AG20443 (cell line): ENCODE results near the gene PARP16.

Experiments
- DNase-seq: peaks from one replicate; pipeline ENCODE4 v3.0.0; 2012; ENCODE audit warnings: low spot score, mixed read lengths

PARP16 gene

DNA sequence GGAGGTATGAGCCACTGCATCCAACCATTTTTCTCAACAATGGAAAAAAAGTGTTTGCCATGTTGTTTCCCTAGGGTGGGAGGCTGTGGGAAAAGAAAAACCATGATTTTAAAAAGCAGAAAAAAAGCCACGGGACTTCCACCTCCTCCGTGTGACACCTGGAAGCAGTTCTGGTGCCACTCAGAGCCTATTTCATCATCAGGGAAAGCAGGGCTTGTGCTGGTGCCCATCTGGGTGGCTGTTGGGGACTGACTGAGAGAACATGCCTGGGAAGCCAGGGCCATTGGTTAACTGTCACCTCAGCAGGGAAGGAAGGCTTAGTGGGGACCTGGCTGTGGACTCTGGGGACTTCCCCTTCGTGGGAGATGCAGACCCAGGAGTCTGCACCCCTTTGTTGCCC lies 25.1 kb upstream of the PARP16 start:
- DNase-seq: no peak

DNA sequence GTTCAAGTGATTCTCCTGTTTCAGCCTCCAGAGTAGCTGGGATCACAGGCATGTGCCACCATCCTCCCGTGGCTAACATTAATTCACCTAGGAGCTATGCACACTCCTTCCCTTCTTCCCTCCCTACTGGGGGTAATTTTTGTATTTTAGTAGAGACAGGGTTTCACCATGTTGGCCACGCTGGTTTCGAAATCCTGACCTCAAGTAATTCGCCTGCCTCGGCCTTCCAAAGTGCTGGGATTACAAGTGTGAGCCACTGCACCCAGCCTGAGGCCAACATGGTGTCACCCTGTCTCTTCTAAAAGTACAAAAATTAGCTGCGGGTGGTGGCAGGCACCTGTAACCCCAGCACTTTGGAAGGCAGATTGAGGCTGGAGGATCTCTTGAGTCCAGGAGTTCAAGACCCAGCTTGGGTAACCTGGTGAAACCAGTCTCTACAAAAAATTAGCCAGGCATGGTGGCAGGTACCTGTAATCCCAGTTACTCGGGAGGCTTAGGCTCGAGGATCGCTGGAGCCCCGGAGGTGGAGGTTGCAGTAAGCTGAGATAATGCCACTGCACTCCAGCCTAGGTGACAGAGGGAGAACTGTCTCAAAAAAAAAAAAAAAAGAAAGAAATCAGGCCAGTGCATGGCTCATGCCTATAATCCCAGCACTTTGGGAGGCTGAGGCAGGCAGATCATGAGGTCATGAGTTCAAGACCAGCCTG lies 23.9 kb upstream of the PARP16 start:
- no peak for DNase-seq

DNA sequence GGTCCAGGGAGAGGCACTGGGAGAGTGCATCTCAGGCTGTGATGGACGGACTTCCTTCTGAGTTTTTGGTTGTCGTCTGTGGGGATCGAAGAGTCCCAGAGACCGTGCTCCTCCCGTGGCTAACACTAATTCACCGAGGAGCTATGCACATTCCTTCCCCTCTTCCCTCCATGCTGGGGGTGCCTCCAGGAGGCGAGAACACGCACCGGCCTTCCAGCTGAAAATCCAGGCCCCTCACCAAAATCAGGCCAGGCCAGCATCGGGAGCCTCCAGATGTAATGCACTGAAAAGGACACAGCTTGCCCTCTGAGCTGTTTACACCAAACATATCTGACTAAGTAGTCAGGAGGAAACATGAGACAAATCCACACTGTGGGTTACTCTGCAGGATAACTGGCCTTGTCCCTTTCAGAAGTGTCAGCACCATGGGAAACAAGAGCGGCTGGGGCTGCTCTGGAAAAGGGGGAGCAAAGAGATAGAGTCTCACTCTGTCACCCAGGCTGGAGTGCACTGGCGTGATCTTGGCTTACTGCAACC lies 23.3 kb upstream of the PARP16 start:
- no peak for DNase-seq

DNA sequence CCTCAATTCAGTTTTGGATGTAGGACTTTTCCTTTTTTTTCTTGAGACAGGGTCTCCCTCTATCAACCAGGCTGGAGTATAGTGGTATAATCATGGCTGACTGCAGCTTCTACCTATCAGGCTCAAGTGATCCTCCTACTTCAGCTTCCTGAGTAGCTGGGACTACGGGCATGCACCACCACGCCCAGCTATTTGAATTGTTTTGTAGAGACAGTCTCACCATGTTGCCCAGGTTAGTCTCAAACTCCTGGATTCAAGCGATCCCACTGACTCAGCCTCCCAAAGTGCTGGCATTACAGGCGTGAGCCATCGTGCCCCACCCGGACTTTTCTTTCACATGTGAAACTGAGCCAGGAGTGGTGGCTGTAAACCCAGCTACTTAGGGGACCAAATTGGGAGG lies 21.3 kb upstream of the PARP16 start:
- no peak for DNase-seq

DNA sequence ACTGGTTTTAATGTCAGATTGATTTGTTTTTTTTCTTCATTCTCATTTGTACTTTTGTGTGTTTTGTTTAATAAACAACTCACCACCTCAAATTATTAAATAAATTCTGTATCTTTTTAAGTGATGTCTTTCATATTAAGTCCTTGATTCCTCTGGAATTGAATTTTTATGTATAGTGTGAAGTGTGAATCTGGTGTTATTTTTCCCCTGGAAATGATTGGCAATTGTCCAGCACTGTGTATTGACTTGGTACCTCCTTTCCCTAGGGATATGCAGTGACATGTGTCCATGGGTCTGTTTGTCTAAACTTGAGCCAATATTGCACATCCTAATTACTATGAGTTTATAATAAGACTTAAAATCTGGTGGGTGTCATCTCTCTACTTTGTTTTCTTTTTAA lies 19.9 kb upstream of the PARP16 start:
- DNase-seq: no peak

DNA sequence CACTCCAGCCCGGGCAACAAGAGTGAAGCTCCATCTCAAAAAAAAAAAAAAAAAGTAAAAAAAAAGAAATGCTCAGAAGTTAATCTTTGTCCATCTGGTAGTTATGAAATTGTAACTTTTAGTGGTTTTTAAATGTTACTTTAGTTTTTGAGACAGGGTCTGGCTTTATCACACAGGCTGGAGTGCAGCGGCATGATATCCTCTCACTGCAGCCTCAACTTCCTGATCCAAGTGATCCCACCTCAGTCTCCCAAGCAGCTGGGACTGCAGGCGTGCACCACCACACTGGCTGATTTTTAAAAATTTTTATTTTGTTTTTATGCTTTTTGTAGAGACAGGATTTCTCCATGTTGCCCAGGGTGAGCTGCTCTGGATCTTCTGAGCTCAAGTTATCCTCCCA lies 19.1 kb upstream of the PARP16 start:
- DNase-seq: no peak

DNA sequence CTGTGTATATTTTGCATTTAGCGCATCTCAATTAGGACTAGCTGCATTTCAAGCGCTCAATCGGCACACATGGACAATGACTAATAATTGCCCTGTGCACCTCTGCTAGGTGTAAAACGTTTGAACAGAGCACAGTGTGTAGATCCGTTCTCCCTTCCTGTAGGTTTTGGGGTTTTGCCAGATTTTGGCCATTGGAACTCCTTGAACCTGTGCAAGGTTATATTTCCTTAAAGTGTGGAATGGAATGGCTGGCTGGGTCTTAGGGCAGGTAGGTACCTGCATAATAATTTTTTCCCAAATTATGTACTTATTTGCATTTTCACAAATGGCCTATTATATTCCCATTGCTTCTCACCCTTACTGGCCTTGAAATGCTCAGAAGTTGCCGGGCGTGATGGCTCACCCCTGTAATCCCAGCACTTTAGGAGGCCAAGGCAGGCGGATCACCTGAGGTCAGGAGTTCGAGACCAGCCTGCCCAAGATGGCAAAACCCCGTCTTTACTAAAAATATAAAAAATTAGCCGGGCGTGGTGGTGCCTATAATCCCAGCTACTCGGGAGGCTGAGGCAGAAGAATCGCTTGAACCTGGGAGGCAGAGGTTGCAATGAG lies 18.6 kb upstream of the PARP16 start:
- DNase-seq: no peak

DNA sequence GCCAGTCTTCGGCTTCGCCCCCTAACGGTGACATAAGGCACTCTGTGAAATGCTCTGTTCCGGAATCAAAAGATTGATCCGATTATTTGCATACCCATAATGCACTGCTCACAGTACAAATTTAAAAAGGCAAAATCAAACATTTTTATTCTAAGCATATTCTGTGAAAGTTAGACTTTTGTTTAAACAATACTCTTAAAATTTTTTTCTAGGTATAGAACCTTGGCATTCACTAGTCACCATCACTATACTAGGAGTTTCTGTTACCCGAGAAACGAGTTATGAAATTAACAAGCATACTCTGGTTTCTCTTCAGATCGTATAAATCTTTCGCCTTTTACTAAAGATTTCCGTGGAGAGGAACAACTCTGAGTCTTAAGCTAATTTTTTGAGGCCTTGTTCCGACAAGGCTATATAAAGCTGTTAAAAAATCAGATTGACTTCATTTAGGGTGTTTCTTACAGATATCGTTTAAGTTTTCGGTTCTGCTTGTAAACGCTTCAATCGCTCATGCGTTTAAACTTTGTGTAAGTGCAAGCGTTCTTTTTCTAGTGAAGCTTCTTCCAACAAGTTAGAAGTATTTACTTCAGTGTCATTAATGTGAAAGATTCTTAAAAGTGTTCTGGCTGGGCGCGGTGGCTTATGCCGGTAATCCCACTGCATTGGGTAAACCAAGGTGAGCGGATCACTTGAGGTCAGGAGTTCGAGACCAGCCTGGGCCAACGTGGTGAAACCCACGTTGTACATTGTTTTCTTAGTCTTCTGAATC lies 17.9 kb upstream of the PARP16 start, which contains the start of gene RNU5B-1:
Gene RNU5B-1 (plus strand): TSS at position 297 of the 769 bp plus-strand sequence.
- peak; percentile 91 for DNase-seq

DNA sequence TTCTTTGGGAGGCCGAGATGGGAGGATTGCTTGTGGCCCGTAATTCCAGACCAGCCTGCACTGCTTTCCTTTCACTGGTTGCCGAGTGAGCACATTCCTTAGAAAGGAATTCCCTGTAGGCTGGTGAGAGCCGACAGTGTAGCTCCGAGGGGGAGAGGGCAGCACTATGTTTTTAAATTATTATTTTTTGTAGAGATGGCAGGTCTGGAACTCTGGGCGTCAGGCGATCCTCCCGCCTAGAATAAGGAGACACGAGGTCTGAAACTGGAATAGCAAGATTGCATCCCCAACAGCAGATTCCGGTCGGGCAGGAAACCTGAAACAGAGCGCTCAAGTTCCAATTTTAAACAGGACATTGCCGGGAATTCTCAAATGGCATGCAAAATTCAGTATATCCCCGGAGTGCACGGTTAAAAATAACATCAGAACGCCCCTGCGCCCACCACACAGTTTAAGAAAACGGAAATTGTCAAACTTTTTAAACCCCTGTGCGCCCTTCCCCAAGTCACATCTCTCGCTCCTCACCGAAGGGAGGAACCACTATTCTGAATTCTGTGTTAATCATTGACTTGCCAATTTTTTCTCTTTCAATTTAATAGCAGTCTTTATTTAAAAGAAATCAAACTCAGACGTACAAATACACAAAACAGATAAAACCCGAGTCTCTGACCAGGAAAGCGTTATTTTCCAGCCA lies 17.2 kb upstream of the PARP16 start:
- DNase-seq: peak; percentile 73

DNA sequence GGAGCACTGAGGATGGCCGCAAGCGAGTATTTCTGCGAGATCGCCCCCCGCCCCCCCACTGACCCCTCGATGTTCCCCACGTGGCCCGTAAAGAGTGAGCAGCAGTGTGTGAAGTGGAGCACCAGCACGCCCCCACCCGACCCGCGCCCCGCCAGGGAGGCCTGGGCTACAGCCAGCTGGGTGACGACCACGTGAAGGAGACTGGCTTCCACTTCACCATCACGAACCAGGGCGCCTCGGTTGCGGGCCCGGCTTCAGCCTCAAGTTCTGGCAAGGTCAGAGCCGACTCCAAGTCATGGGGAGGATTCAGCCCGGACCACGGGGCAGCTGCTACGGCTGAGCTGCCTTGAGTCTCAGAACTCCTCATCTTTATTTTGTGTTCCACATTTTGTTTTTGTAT lies 15.4 kb upstream of the PARP16 start:
- DNase-seq: no peak

DNA sequence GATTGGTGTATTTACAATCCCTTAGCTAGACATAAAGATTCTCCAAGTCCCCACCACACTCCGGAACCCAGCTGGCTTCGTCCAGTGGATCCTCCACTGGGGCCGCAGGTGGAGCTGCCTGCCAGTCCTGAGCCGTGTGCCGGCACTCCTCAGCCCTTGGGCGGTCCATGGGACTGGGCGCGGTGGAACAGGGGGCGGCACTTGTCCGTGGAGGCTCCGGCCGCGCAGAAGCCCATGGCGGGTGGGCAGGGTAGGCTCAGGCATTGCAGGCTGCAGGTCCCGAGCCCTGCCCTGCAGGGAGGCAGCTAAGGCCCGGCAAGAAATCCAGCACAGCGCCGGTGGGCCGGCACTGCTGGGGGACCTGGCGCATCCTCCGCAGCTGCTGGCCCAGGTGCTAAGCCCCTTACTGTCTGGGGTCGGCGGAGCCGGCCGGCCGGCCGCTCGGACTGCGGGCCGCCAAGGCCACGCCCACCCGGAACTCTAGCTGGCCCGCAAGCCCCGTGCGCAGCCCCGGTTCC lies 14.3 kb upstream of the PARP16 start:
- DNase-seq: no peak

DNA sequence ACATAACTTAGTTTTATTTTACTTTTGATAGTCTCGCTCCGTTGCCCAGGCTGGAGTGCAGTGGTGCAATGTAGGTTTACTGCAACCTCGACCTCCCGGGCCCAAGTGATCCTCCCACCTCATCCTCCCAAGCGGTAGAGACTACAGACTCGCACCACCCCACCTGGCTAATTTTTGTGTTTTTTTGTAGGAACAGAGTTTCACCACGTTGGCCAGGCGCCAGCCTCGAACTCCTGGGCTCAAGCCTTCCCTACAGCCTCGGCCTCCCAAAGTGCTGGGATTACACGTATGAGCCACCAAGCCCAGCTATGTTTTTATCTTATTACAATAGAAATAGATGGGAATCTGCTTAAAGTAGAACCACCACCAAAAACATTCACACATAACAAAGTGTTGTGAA lies 12.0 kb upstream of the PARP16 start:
- no peak for DNase-seq

DNA sequence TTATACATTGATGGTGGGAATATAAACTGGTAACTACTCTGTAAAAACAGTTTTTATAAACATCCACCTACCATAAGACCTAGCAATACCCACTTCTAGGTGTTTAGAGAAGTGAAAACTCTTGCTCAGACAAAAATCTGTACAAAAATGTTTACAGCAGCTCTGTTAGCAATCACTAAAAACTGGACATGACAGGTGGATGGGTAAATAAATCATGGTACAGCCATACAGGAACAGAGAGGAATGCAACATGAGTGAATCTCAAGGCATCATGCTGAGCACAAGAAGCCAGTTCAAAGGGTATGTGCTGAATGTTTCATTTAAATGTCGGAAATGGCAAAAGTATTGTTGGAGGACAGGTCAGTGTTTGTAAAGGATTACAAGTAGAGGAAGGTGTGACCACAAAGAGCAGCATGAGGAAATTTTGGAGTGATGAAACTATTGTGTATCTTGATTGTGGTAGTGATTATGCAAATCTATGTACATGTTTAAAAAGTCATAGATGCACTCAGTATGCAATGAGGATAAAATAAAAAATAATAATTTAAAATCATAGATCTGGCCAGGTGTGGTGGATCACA lies 6.3 kb upstream of the PARP16 start:
- DNase-seq: no peak

DNA sequence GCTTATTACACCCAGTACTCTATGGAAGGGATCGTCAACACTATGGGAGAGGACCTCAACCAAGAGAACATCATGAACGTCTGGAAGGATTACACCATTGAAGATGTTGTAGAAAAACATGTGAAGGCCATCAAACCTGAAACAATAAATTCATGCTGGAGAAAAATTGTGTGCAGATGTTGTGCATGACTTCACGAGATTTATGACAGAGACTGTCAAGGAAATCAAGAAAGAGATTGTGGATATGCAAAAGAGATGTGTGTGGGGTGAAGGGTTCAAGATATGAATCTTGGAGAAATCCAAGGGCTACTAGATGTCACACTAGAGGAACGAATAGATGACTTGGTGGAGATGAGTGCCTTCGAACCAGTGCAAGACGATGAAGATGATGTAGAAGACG lies 3.5 kb upstream of the PARP16 start:
- no peak for DNase-seq

DNA sequence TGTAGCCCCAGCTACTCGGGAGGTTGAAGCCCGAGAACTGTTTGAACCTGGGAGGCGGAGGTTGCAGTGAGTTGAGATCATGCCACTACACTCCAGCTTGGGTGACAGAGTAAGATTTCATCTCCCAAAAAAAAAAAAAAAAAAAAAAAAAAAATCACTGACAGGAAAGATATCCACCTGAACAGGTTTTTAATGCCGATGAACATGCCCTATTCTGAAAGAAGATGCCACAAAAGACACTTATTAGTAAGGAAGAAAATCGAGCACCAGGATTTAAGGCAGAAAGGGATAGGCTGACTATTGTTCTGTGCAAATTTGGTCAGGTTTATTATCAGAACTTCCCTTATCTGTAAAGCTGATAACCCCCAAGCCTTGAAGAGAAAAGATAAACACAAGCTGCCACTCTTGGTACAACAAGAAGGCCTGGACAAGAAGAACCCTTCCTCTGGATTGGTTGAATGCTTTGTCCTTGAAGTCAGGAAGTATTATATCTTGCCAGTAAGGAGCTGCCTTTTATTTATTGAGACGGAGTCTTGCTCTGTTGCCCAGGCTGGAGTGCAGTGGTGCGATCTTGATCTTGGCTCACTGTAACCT lies 2.7 kb upstream of the PARP16 start:
- no peak for DNase-seq

DNA sequence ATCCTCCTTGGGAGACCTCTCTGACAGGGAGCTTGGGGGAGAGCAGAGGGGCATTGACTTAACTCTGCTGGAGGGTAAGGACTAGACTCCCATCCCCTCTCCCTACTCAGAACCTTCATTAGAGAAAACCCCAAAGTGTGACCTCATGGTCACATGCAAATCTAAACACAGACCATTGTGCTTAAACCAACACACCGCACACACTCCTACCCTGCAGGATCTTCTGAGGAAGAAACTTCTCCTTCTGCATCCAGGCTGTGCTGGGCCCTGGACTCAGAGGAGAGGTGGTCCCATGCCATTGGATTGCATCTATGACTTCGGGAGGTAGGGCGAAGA lies 805 bp upstream of the PARP16 start:
- peak; percentile 6 for DNase-seq

DNA sequence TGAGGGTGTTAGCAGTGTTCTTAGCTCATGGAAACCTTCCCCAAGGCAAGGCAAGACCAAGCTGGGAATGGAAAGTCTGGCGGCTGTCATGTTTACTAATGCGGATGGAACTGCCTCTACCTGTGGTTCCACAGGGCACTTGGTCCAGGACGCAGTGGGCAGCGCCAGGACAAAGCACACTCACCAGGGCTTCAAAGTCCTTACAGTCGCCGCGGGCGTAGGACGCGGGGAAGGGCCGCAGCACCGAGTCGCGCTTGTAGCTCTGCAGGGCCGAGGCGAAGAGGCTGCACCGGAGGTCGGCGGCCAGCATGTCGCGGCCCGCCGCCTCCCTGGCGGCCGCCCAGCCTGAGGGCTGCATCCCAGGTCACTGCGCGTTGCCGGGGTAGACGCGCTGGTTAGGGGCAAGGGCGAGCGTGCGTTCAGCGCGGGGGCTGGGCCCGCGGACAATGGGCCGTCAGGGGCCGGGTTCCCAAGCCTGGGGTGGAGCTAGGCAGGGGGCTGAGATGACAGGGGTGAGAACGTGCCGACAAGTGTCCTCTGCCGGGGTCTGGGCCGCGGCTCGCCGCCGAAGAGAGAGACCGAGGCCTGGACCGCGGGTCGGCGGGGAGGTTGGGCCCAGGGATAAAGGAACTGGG lies 497 bp downstream of the PARP16 start:
- DNase-seq: peak; percentile 63

DNA sequence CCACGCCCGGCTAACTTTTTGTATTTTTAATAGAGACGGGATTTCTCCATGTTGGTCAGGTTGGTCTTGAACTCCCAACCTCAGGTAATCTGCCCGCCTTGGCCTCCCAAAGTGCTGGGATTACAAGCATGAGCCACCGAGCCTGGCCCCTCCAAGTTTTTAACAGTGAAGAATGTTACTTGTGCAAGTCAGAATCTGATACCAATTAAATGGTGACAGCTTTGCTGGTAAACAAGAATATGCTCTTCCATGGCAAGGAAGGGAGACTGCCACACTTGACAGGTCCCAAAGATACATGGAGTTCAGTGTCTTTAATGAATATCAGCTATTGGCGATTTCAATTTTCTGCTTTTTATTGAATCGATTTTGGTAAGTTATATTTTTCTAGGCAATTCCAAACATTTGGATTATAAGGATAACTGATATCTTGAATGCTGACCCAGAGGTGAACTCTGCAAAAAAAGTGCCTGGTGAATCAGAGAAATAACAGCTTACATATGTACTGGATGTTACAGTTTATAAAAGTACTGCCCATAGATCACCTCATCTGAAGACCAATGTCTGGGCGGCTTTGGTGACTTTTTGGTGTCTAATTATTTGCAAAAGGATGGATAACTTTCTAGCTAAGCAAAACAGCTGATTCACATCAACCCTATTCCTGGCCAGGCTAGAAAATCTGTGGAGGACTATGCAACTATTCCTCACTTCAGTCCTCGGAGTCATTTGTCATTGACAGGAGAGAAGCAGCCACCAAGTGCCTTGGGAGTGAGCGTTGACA lies 1.2 kb downstream of the PARP16 start:
- peak; percentile 23 for DNase-seq

DNA sequence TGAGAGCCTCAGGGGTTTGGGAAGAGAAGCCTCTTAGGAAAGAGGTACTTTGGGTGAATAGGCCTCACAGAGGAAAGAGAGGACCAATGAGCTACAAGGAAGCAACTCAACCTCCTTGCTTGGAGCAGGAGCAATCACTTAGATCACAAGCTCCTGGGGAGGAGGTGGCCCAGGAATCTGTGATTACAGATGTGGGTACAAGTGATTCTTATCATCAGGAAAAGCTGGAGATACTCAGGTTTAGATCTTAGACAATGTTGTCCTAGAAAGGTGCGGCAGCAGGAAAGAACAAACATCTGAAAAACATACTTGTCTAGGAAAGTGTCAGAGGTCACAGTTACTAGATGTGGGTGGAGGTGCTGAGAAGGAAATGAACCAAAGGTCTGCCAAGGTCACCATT lies 8.2 kb downstream of the PARP16 start:
- DNase-seq: no peak

DNA sequence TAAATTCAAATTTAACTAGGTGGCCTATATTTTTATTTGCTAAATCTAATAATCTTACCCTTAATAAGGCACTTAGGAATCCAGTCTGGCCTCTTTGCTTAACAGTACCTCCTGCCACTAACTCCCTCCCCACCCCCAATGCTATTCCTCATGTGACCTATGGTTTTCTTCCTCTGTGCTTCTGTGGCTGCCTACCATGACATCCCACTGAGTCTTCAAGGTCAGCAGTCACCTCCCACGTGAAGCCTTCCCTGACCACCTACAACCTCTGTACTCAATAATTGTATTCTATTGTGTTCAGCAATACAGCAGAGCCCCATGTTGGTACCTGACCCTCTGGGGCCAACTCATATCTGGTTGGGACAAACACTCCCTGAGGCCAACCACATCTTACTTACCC lies 9.7 kb downstream of the PARP16 start:
- no peak for DNase-seq
